ENCODE results near the gene CDC23.

GRCh38 chr5:138148811-138149210 is 64.3 kb downstream of the CDC23 start:
- TF ChIP-seq, protein P1, sequence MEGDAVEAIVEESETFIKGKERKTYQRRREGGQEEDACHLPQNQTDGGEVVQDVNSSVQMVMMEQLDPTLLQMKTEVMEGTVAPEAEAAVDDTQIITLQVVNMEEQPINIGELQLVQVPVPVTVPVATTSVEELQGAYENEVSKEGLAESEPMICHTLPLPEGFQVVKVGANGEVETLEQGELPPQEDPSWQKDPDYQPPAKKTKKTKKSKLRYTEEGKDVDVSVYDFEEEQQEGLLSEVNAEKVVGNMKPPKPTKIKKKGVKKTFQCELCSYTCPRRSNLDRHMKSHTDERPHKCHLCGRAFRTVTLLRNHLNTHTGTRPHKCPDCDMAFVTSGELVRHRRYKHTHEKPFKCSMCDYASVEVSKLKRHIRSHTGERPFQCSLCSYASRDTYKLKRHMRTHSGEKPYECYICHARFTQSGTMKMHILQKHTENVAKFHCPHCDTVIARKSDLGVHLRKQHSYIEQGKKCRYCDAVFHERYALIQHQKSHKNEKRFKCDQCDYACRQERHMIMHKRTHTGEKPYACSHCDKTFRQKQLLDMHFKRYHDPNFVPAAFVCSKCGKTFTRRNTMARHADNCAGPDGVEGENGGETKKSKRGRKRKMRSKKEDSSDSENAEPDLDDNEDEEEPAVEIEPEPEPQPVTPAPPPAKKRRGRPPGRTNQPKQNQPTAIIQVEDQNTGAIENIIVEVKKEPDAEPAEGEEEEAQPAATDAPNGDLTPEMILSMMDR (conservative IDR thresholded peaks at IDR 0.05; ENCODE audit: low read depth, low read length) = no peak
- no peak for TF ChIP-seq RFX5 (IDR thresholded peaks at IDR 0.05; ENCODE audit: low read depth, low read length)
- no peak for TF ChIP-seq RCOR1 (IDR thresholded peaks at IDR 0.05; ENCODE audit: insufficient replicate concordance, low read length)
- TF ChIP-seq, protein P2, sequence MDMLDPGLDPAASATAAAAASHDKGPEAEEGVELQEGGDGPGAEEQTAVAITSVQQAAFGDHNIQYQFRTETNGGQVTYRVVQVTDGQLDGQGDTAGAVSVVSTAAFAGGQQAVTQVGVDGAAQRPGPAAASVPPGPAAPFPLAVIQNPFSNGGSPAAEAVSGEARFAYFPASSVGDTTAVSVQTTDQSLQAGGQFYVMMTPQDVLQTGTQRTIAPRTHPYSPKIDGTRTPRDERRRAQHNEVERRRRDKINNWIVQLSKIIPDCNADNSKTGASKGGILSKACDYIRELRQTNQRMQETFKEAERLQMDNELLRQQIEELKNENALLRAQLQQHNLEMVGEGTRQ (IDR thresholded peaks at IDR 0.05; ENCODE audit: low read depth, low read length) = no peak
